Calu3 (cell line): Measurements from ENCODE around the gene ARL15. TPM values are rescaled to one million over a fixed set of nuclear protein-coding genes. Genes with fewer than 3 reads are reported as not detected.

Experiments used
- BruUV-seq: library from RNA; stranded (reverse); fragments of 400-500 nt; replicated peaks from 2 replicates; lab custom pipeline; 2021; lab: Mats Ljungman, UMichigan
- CTCF ChIA-PET: fragments of 300-600 bp; sonication (Branson Sonifier 250); formaldehyde crosslinking; loops from one replicate; lab custom pipeline; 2022; ENCODE audit warnings: antibody characterized with exemption; lab: Charles Lee
- DNase-seq: peaks from one replicate; pipeline ENCODE4 v3.0.0; 2022
- H3K27ac Mint-ChIP-seq: one replicate; pipeline ENCODE4 v1.8.0; 2022; ENCODE audit warnings: mixed read lengths; ENCODE audit not compliant: unreplicated experiment
- H3K27me3 Mint-ChIP-seq: one replicate; pipeline ENCODE4 v1.8.0; 2022; ENCODE audit warnings: mixed read lengths; ENCODE audit not compliant: unreplicated experiment
- H3K36me3 Mint-ChIP-seq: one replicate; pipeline ENCODE4 v1.8.0; 2022; ENCODE audit warnings: mild to moderate bottlenecking, moderate library complexity, mixed read lengths; ENCODE audit not compliant: insufficient read depth, unreplicated experiment
- H3K4me1 Mint-ChIP-seq: one replicate; pipeline ENCODE4 v1.8.0; 2022; ENCODE audit warnings: mild to moderate bottlenecking, low read depth, mixed read lengths; ENCODE audit not compliant: unreplicated experiment
- H3K4me3 Mint-ChIP-seq: one replicate; pipeline ENCODE4 v1.8.0; 2022; ENCODE audit warnings: mild to moderate bottlenecking, low read depth, moderate library complexity, mixed read lengths; ENCODE audit not compliant: unreplicated experiment
- H3K9me3 Mint-ChIP-seq: one replicate; pipeline ENCODE4 v1.8.0; 2022; ENCODE audit warnings: low read depth, mixed read lengths; ENCODE audit not compliant: unreplicated experiment
- intact Hi-C: fragments of 100-400 bp; cut with micrococcal nuclease; formaldehyde crosslinking; loops from one replicate; pipeline ENCODE4 v1.10.0; 2022; ENCODE audit not compliant: unreplicated experiment
- total RNA-seq: library from RNA; stranded (reverse); gene quantifications from 2 replicates; pipeline ENCODE4 v1.2.3, GENCODE V29; 2022
- TF ChIP-seq, protein P1 (sequence below): fragments of 200-600 bp; IDR thresholded peaks from one replicate; pipeline ENCODE4 v1.8.0; 2022; ENCODE audit warnings: antibody characterized with exemption; ENCODE audit not compliant: unreplicated experiment

Gene ARL15
- total RNA-seq, 1 experiment from 2014 or later: 15.1 TPM

DNA sequence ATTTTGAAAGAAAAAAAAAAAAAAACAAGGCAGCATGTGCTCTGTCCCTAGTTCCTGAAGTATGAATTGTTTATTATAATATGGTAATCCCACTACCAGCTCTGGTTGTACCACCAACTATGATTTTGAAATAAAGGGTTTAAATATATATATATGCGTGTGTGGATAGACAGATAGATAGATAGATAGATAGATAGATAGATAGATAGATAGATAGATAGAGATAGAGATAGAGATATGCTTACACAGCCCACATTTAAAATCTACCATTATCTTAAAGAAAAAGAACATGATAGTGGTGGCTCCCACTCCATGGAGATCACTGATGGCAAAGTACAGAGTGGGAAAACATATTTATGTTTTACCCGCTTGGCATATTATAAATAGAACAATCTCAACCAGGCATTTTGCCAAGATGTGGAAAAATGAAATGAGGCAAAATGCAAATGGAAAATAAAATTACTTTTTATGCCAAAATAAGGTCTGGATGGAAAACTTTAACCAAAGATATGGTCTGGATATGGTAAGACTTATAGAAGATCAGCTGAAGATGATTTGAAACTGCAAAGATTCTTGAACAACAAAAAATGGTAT lies 170.0 kb downstream of the ARL15 start:
- CTCF ChIA-PET: no interaction called here

DNA sequence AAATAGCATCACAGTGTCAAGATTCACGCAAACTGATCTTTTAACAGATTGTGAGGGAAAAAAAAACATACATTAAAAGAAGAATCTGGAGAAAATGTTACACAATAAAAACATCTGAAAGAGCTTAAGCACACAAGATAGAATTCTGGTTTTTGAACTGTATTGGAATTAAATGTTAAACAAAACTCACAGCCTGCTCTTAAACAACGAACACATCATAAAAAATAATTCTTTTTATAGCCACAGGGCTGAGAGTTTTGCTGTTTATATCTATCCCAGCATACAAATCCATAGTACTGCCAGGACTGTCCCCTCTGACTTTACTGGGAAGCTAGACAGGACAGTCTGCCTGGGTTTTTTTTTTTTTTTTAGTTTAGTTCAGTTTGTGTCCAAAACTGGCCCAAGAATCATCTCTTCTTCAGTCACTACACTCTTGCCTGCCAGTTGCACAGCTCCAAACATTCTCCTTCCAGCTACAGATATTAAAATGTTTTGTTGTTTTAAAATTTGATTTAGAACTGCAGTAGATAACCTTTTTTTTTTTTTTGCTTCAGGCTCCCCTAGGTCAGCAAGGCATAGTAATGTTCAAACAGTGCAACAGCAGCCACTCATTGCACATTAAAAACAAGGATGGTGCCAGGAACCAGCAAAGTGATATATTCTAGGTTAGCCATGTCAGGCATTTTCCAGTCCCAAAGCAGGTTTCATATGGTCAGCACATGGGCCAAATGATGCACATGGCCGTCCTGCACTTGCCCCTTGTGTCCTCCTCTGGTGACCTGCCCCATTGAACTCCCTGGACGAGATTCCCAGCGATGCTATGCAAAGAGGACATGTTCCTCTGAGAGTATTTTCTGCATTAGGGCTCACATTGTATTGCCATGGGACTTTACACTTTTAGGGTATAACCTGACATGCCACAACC lies 173.6 kb downstream of the ARL15 start:
- CTCF ChIA-PET: no interaction called here
- Mint-ChIP-seq H3K27me3 (no peaks in the 10 kb centered on the region), H3K27ac (no peak overlapping the region), H3K4me3 (no peak overlapping the region), H3K36me3 (no peaks in the 10 kb centered on the region), H3K9me3 (no peaks in the 10 kb centered on the region), H3K4me1 (no peaks in the 10 kb centered on the region)
- TF ChIP-seq, protein P1, sequence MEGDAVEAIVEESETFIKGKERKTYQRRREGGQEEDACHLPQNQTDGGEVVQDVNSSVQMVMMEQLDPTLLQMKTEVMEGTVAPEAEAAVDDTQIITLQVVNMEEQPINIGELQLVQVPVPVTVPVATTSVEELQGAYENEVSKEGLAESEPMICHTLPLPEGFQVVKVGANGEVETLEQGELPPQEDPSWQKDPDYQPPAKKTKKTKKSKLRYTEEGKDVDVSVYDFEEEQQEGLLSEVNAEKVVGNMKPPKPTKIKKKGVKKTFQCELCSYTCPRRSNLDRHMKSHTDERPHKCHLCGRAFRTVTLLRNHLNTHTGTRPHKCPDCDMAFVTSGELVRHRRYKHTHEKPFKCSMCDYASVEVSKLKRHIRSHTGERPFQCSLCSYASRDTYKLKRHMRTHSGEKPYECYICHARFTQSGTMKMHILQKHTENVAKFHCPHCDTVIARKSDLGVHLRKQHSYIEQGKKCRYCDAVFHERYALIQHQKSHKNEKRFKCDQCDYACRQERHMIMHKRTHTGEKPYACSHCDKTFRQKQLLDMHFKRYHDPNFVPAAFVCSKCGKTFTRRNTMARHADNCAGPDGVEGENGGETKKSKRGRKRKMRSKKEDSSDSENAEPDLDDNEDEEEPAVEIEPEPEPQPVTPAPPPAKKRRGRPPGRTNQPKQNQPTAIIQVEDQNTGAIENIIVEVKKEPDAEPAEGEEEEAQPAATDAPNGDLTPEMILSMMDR: no peak
- intact Hi-C loops: no loop called here
- BruUV-seq: no TSS peak
- DNase-seq: no peak

More for the DNA sequence above, 170.0 kb downstream of the ARL15 start:
- intact Hi-C loops: no loop called here
- Mint-ChIP-seq H3K9me3 (no peaks in the 10 kb centered on the region), H3K27me3 (no peaks in the 10 kb centered on the region), H3K36me3 (no peaks in the 10 kb centered on the region), H3K27ac (no peak overlapping the region), H3K4me3 (no peak overlapping the region), H3K4me1 (no peaks in the 10 kb centered on the region)
- no peak for DNase-seq
- BruUV-seq: no TSS peak
- TF ChIP-seq, protein P1: no peak

DNA sequence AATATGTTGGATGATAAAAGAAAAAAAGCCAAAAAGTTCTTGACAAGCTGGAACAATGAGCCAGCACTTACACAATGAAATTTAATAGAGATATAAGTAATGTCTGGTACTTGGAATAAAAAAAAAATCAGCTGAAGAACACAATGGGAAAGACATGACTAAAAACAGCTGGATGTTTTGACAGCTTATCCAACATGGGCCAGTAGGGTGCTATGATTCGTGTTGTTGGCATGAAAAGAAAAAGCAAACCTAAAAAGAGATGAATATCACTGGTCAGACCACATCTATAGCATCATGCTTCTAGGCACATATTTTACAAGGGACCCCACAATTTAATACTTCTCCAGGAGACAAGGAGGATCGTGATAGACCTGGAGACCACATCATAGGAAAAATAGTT lies 175.3 kb downstream of the ARL15 start:
- DNase-seq: no peak
- no peaks in the 10 kb centered on the region for H3K36me3 Mint-ChIP-seq
- no peak overlapping the region for H3K27ac Mint-ChIP-seq
- H3K9me3 Mint-ChIP-seq: no peaks in the 10 kb centered on the region
- TF ChIP-seq, protein P1: no peak
- H3K4me3 Mint-ChIP-seq: no peak overlapping the region
- CTCF ChIA-PET: no interaction called here
- no peaks in the 10 kb centered on the region for H3K27me3 Mint-ChIP-seq
- no peaks in the 10 kb centered on the region for H3K4me1 Mint-ChIP-seq
- intact Hi-C loops: no loop called here
- BruUV-seq: no TSS peak

DNA sequence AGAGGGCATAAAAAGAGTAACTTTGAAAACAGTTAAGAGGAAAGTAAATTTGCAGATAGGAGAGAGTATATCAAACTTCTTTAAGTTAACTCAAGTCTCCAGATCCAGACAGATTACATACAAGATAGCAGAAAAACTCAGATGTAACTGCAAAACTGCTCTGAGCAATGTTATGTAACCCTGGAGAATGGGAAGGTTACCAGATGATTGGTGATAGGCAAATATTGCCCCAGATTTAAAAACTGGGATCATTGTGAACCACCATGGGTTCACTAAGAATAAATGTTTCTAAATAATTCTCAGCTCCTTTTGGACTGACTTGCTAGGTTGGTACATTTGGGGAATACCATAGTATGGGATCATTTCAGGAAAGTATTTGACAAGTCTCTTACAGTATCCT lies 176.5 kb downstream of the ARL15 start:
- H3K27me3 Mint-ChIP-seq: no peaks in the 10 kb centered on the region
- H3K36me3 Mint-ChIP-seq: no peaks in the 10 kb centered on the region
- DNase-seq: no peak
- H3K4me3 Mint-ChIP-seq: no peak overlapping the region
- no peaks in the 10 kb centered on the region for H3K9me3 Mint-ChIP-seq
- CTCF ChIA-PET: interaction anchor here (0.6 kb wide), 1 partner anchor 279 kb away, joined by 6 read pairs; no protein-coding TSS in a partner anchor
- TF ChIP-seq, protein P1: no peak
- no TSS peak for BruUV-seq
- H3K4me1 Mint-ChIP-seq: no peaks in the 10 kb centered on the region
- intact Hi-C loops: no loop called here
- no peak overlapping the region for H3K27ac Mint-ChIP-seq
